ENCODE data around the gene ADAMTS18. TPM values are rescaled to one million over a fixed set of nuclear protein-coding genes. Genes with fewer than 3 reads are reported as not detected.

Gene ADAMTS18
- total RNA-seq, 4 donors from 2014 or later: not detected

- H3K9me3 ChIP-seq: no peaks in the 10 kb centered on the region
- peaks cover 0 to 10% (median 0%) of the 10 kb centered on the region in 4 donors for H3K27me3 ChIP-seq
- 55 to 80% methylated on average over 1 of the region's 1 CpG for WGBS, 2 donors
- no peaks in the 10 kb centered on the region for H3K4me1 ChIP-seq
- no peak overlapping the region for H3K4me3 ChIP-seq
- no peaks in the 10 kb centered on the region for H3K36me3 ChIP-seq
- no peak overlapping the region for H3K27ac ChIP-seq
- no peak for DNase-seq
- TF ChIP-seq, protein P1, sequence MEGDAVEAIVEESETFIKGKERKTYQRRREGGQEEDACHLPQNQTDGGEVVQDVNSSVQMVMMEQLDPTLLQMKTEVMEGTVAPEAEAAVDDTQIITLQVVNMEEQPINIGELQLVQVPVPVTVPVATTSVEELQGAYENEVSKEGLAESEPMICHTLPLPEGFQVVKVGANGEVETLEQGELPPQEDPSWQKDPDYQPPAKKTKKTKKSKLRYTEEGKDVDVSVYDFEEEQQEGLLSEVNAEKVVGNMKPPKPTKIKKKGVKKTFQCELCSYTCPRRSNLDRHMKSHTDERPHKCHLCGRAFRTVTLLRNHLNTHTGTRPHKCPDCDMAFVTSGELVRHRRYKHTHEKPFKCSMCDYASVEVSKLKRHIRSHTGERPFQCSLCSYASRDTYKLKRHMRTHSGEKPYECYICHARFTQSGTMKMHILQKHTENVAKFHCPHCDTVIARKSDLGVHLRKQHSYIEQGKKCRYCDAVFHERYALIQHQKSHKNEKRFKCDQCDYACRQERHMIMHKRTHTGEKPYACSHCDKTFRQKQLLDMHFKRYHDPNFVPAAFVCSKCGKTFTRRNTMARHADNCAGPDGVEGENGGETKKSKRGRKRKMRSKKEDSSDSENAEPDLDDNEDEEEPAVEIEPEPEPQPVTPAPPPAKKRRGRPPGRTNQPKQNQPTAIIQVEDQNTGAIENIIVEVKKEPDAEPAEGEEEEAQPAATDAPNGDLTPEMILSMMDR (IDR thresholded peaks at IDR 0.05): no peak
- no peak for TF ChIP-seq POLR2A (IDR thresholded peaks at IDR 0.05)
- intact Hi-C loops (cut with DNase I): no loop called here
These were observed 35.8 kb downstream of the ADAMTS18 start for GRCh38 chr16:77399066-77399465.

DNA sequence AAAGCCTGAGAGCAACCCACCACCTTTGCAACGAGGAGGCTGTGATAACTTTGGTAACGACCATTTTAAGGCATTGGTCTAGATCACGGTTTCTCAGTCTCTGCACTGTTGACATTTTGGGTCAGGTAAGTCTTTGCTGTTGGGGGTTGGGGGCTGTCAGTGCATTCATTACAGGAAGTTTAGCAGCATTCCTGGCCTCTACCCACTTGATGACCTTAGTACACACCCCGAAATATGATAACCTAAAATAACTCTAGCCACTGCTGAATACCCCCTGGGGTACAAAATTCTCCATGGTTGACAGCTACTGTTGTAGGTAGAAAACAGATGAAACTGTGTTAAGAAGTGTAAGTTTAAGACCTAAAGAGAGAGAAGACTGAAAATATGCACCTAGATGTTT is 36.3 kb downstream of the ADAMTS18 start:
- no peak for DNase-seq
- Histone ChIP-seq H3K36me3 (no peaks in the 10 kb centered on the region), H3K4me1 (no peaks in the 10 kb centered on the region), H3K9me3 (no peaks in the 10 kb centered on the region), H3K27me3 (peaks cover 0 to 13% (median 0%) of the 10 kb centered on the region in 4 donors), H3K27ac (no peak overlapping the region), H3K4me3 (no peak overlapping the region)
- intact Hi-C loops (cut with DNase I): no loop called here
- 45 to 48% methylated on average over 3 to 4 of the region's 4 CpGs for WGBS, 2 donors
- TF ChIP-seq, protein P1 (IDR thresholded peaks at IDR 0.05): no peak
- no peak for TF ChIP-seq POLR2A (IDR thresholded peaks at IDR 0.05)

GRCh38 chr16:77396461-77396860 is 38.4 kb downstream of the ADAMTS18 start:
- no peak for DNase-seq
- no peaks in the 10 kb centered on the region for H3K9me3 ChIP-seq
- H3K27me3 ChIP-seq: peaks cover 0 to 18% (median 0%) of the 10 kb centered on the region in 4 donors
- intact Hi-C loops (cut with DNase I): no loop called here
- no peak overlapping the region for H3K27ac ChIP-seq
- TF ChIP-seq POLR2A (IDR thresholded peaks at IDR 0.05): no peak
- TF ChIP-seq, protein P1 (IDR thresholded peaks at IDR 0.05): no peak
- H3K4me3 ChIP-seq: no peak overlapping the region
- H3K4me1 ChIP-seq: no peaks in the 10 kb centered on the region
- no peaks in the 10 kb centered on the region for H3K36me3 ChIP-seq
- 43 to 44% methylated on average over 3 of the region's 3 CpGs for WGBS, 2 donors

GRCh38 chr16:77394699-77395098 is 40.1 kb downstream of the ADAMTS18 start:
- H3K9me3 ChIP-seq: no peaks in the 10 kb centered on the region
- intact Hi-C loops (cut with DNase I): no loop called here
- H3K27me3 ChIP-seq: peaks cover 0 to 15% (median 0%) of the 10 kb centered on the region in 4 donors
- no peaks in the 10 kb centered on the region for H3K36me3 ChIP-seq
- TF ChIP-seq, protein P1 (IDR thresholded peaks at IDR 0.05): no peak
- no peak for TF ChIP-seq POLR2A (IDR thresholded peaks at IDR 0.05)
- no peak for DNase-seq
- no peaks in the 10 kb centered on the region for H3K4me1 ChIP-seq
- 80 to 88% methylated on average over 2 of the region's 2 CpGs for WGBS, 2 donors
- no peak overlapping the region for H3K27ac ChIP-seq
- H3K4me3 ChIP-seq: no peak overlapping the region

DNA sequence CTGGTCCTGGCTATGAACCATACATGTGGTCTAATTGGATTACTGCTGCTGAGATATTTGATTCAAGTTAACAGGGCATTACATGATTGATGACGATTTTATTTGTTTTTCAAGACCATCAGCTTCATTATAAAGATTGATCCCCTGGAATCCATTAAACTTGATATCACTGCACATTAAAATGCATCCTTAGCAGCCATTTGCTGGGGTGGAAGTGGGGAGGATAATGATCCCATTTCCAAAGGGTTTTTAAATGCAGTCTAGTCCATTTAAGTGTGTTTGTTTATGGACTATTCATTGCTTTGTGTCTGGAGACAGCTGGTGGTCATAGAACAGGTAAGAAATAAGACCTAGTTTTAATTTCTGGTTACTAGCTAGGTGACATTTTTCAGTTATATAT is 40.9 kb downstream of the ADAMTS18 start:
- 60 to 67% methylated on average over 1 of the region's 1 CpG for WGBS, 2 donors
- DNase-seq: no peak
- H3K27ac ChIP-seq: no peak overlapping the region
- no peaks in the 10 kb centered on the region for H3K9me3 ChIP-seq
- peaks cover 0 to 17% (median 0%) of the 10 kb centered on the region in 4 donors for H3K27me3 ChIP-seq
- intact Hi-C loops (cut with DNase I): no loop called here
- H3K4me3 ChIP-seq: no peak overlapping the region
- TF ChIP-seq, protein P1 (IDR thresholded peaks at IDR 0.05): no peak
- TF ChIP-seq POLR2A (IDR thresholded peaks at IDR 0.05): no peak
- no peaks in the 10 kb centered on the region for H3K4me1 ChIP-seq
- H3K36me3 ChIP-seq: no peaks in the 10 kb centered on the region

Data from esophagus squamous epithelium (tissue), 5 donors.